Measurements from ENCODE around the gene JPH4.

DNA sequence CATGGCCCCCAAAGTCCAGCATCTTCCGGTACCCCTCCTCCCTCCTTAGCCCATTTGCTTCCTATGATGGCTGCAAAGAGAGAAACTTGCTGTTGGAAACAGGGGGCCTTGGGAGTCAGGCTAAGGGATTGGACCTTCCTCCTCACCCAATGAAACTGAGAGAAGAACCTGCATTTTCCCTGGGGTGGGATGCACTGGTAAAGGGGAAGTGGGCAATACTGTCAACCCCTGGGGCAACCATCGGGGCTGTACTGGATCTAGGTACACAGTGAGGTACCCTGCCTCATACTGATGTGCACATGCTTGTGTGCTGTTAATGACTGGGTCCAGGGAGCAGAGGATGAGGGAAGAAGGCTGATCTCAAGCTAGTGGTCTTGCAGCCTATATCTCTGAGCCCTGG lies 11.0 kb upstream of the JPH4 start:
- TF ChIP-seq, protein P1, sequence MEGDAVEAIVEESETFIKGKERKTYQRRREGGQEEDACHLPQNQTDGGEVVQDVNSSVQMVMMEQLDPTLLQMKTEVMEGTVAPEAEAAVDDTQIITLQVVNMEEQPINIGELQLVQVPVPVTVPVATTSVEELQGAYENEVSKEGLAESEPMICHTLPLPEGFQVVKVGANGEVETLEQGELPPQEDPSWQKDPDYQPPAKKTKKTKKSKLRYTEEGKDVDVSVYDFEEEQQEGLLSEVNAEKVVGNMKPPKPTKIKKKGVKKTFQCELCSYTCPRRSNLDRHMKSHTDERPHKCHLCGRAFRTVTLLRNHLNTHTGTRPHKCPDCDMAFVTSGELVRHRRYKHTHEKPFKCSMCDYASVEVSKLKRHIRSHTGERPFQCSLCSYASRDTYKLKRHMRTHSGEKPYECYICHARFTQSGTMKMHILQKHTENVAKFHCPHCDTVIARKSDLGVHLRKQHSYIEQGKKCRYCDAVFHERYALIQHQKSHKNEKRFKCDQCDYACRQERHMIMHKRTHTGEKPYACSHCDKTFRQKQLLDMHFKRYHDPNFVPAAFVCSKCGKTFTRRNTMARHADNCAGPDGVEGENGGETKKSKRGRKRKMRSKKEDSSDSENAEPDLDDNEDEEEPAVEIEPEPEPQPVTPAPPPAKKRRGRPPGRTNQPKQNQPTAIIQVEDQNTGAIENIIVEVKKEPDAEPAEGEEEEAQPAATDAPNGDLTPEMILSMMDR (IDR thresholded peaks at IDR 0.05; ENCODE audit: borderline replicate concordance, extremely low read depth, low read length, poor library complexity, severe bottlenecking): no peak
- TF ChIP-seq EZH2 (IDR thresholded peaks at IDR 0.05; ENCODE audit: borderline replicate concordance, low read depth, low read length, severe bottlenecking): no peak
